HPDE6-E6E7 (cell line): ENCODE measurements around the gene AIG1.

Experiments used
- DNase-seq: peaks from one replicate; pipeline ENCODE4 v3.0.0; 2011; ENCODE audit warnings: missing footprints; ENCODE audit errors: extremely low spot score

Gene AIG1

DNA sequence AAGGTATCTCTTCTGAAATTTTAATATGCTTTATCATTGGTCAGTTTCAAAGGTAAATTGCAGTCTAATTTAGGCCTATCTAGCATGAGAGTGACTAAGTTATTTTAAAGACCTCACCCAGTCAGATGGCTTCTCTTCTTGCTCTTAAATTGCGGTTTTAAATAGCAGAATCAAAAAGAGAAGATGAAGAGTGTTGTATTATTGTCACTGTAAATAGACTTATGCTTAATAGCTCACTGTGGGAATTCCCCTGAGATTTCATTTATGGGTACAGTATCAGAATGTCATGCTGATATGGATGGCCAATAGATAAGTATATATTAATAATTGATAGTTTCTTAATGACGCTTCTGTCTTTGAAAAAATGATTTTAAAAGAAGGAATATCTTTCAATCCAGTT is 35.7 kb downstream of the AIG1 start:
- no peak for DNase-seq

DNA sequence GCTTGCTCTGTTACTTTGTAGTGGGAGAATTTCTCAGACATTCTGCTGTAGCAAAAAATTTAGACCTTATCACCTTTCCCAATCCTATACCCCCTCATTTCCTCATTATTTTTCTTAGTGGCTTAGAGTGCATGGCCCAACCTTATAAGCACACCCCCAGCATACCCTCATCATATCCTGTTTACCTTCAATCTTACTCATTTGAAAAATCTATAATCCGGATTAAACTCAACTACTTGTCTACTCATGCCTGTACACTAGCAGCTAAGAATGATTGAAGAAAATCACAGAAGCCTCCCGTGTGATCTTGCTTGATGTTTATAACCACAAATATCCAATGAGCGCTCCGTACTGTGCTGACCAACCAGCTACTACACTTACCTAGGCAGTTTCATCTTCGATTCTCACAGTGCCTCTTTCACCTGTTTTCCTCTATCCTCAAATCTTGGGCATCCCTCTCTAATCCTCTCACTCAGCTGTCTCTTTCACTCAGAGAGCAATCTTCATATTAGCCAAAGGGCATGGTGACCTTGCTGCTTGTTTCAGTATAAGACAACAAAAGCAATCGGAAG is 36.6 kb downstream of the AIG1 start:
- no peak for DNase-seq

GRCh38 chr6:143098054-143098671 is 37.5 kb downstream of the AIG1 start:
- DNase-seq: no peak

DNA sequence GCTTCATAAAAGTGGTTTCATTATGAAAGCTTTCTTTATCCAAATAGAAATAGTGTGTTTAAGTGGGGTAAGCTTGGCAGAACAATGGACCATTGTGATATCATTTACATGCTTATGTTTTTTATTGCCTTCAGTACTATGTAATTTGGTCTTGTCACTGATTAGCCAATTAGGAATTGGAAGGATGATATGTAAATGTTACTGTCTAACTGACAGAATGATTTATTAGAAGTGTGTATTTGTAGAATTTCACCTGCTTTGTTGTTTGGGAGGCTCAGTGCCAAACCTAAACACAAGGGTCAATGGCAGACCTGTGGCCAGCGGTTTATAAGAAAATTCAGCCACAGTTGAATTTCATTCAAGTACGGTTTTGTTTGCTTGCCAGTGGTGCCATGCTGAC is 39.0 kb downstream of the AIG1 start:
- no peak for DNase-seq

DNA sequence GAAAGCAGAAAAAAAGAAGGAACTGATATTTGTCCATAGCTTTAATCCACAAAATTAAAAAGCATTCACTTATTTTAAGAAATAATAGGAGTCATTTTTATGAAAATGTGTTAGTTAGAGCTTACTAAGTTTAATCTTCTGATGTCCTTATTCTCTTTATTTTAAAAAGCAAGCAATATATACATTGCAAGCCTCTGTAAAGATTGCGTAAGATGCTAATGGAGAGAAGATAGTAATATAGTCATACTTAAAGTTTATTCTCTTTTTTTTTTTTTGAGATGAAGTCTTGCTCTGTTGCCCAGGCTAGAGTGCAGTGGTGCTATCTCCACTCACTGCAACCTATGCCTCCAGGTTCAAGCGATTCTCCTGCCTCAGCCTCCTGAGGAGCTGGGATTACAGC is 39.7 kb downstream of the AIG1 start:
- DNase-seq: no peak

GRCh38 chr6:143103916-143104315 is 43.2 kb downstream of the AIG1 start:
- DNase-seq: no peak

- DNase-seq: no peak
These were observed 46.8 kb downstream of the AIG1 start for GRCh38 chr6:143107440-143107839.

- DNase-seq: no peak
These were observed 47.4 kb downstream of the AIG1 start for GRCh38 chr6:143107911-143108761.

DNA sequence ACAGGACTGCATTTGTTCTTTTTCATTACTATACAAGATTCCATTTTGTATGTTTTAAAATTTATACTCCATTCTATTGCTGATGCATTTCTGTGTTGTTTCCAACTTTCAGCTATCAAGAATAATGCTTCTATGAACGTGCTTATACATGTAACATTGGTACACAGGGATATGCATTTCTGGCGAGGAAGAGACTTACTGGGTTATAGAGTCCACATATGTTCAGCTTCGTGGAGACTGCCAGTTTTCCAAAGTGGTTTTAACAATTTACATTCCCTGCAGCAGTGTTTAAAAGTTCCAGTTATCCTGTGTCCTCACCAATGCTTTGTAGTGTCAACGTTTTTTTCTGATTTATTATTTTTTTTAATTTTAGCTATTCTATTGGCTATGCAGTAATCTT is 48.5 kb downstream of the AIG1 start:
- DNase-seq: no peak

DNA sequence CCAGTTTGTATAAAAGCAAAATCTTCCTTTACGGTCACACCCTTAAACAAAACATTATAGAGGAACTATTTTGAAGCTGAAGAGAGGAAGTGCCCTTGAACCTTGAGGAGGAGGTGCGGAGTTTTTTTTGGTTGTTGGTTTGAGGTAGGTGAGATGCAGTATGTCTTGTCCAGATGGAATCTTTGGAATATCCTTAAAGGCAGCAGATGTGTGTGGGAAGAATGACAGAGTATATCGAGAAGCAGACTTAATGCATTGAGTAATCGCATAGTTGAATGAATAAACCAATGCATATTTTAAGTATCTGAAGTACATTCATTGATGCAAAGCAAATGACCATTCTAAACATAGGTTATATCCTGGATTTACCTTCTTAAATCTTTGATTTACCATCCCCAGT is 49.9 kb downstream of the AIG1 start:
- no peak for DNase-seq

- no peak for DNase-seq
These were observed 50.3 kb downstream of the AIG1 start for GRCh38 chr6:143110996-143111395.

DNA sequence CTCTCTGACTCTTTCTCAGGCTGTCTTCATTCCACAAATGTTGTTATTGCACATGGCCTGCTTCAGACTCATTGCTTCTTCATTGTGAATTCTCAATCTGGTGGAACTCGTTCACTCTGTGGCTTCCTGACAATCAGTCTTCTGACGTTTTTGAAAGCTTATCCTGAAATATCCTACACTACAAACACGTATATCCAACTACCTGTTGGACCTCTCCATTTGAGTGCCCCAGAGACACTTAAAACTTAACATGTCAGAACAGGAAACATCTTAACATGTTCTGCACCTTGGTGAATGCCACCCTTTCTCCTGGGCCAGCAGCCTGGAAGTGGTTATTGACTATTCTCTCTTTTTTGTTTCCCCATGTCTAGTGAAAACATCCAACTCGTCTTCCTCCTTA is 50.8 kb downstream of the AIG1 start:
- DNase-seq: no peak

DNA sequence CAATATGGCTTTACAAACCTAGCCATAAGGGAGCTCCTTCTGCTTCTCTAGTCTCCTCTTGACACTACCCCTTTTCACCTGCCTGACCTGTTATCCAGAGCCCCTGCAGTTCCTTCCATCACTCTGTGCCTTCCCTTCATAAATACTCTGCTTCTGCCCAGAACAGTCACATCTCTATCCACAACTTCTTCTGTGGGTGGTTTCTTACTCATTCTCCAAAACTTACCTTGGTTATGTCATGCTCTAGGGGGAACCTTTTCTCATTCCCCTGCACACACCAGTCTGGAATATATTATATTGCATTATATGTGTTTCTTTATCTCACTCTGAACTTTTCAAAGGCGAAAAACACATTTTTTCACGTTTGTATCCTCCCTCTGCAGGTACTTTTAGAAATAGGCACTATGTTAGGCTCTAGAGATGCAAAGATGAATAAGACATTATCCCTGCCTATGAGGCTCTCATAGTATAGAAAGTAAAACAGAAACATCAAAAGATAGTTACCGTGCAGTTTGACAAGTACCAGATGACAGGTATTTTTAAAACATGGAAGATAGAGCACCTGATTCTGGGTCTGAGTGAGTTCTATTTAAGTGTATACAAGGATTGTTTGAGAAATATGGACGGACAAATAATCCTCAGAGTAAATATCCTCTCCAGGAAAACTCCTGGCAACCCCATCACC is 51.5 kb downstream of the AIG1 start:
- no peak for DNase-seq

DNA sequence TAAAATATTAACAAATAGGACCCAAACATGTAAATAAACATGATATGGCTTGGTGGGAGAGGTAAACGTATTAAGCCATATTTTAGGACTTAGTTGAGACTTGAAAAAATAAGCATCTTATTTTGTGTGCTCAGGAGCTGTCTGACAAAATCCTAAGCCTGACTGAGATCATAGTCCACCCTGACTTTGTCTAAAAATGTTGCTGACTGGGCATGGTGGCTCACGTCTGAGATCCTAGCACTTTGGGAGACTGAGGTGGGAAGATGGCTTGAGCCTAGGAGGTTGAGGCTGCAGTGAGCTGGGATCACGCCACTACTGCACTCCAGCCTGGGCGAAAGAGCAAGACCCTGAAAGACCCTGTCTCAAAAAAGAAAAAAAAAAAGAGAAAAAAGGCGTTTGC is 52.1 kb downstream of the AIG1 start:
- no peak for DNase-seq

- DNase-seq: no peak
These were observed 55.0 kb downstream of the AIG1 start for GRCh38 chr6:143115728-143116127.

- DNase-seq: no peak
These were observed 56.4 kb downstream of the AIG1 start for GRCh38 chr6:143117108-143117507.

- DNase-seq: no peak
These were observed 58.6 kb downstream of the AIG1 start for GRCh38 chr6:143119260-143119659.

DNA sequence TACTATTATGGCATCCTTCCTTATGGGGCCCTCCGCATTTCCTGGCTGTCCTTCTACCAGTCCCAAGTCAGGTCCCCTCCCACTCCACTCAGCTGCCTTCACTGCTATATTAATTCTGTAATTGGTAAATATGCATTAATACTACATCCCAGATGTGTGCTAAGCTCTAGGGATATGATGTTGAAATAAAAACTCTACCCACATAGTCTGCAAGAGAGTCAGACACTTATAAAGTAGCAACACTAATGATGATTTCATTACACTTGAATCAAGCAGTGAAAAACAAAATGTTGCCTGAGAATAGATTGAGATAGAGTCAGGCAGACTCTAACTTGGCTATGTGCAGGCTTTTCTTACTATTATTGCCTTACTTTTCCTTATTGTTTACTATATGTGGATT is 62.4 kb downstream of the AIG1 start:
- no peak for DNase-seq

GRCh38 chr6:143123941-143124340 is 63.3 kb downstream of the AIG1 start:
- DNase-seq: no peak

- DNase-seq: no peak
These were observed 64.8 kb downstream of the AIG1 start for GRCh38 chr6:143125455-143125854.

DNA sequence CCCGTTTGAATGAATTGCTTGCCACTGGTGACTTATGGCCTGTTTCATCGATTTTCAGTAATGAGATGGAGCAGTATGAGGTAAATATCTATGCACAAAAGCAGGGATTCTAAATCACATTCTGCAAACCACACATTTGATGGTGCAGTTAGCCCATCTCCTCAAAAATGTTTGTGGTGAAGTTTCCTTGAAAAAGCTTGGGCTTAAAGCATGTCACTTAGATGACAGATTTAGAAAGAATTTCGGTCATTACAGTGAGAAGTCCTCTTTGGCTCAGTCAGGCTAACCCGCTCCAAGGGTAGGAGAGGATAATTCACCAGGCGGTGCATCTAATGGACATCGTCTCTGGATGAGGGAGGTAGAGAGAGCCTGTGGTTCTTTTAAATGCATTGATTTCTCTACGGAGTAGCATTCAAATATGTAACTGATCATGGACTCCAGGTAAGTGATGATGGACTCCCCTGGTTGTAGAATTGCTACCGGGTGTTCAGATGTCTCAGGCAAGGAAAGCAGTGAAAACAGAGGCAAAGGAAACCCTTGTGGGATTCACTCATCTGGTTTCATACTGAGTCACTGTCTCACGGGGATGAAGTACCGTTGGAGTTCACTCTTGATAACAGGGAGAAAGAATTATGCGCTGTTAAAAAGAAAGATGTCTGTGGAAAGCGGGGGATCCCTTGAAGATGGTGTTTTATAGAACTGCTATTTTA is 65.3 kb downstream of the AIG1 start:
- no peak for DNase-seq

DNA sequence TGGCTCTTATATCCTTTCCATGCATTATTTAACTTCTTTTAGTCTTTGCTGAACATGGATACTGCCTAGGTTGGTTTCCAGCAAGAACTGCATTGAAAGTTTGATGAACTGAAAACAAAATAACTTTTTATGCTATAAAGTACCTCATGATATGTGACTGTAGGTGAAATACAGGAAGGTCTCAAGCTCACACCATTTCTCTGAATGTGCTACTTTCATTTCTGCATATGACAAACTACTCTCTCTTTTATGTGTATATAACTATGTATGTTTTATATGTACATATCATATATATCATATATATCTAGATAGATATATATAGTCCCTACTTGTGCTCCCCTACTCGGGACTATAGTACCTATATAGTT is 65.9 kb downstream of the AIG1 start:
- DNase-seq: no peak
